ENCODE results near the gene FGFRL1. TPM values are rescaled to one million over a fixed set of nuclear protein-coding genes. Genes with fewer than 3 reads are reported as not detected.

Gene FGFRL1
- total RNA-seq, 2 donors from 2014 or later: 15.9 to 18.6 TPM

DNA sequence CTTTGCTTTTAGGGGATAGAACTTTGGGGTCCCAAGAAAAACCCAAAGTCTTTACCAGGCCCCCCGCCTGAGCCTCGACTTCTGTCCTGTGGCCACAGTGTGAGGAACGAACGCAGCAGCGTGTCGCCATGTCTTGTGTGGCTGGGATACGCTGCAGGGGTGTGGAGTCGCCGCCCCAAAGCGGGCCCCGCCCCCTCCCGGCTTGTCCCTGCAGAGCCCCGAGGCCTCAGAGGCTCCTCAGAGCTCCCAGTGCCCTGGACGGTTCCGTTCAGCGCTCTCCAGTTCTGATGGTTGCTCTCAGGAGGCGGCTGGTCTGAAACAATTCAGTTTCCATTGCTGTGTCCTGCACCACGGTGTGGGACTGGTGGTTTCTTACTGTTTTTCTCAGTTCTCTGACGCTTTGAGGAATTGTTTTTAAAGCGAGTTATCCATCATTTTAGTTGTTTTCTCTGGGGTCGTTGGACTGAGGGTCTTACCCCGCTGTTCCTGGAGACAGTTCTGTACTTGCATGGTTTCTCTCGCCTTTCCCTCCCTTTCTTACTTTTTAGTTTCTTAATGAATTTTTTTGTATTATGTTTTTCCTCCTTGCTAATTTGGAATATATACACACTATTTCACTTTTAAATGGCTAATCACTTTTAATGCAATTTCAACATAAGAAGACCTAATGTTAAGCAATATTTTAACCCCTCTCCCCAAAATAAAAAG is 26.1 kb upstream of the FGFRL1 start:
- Mint-ChIP-seq H3K27me3 (ENCODE audit: low read depth) (no peaks in the 10 kb centered on the region), H3K4me3 (peak overlapping the region; percentile 88 to 96), H3K27ac (no peak overlapping the region), H3K4me1 (ENCODE audit: low read depth) (peaks cover 29% of the 10 kb centered on the region), H3K9me3 (no peaks in the 10 kb centered on the region), H3K36me3 (ENCODE audit: insufficient read depth in 2 of 2) (no peaks in the 10 kb centered on the region)
- peak; percentile 83 to 84 for DNase-seq
- ATAC-seq (replicated peaks in 1 of 2): peak; percentile 66 to 68

DNA sequence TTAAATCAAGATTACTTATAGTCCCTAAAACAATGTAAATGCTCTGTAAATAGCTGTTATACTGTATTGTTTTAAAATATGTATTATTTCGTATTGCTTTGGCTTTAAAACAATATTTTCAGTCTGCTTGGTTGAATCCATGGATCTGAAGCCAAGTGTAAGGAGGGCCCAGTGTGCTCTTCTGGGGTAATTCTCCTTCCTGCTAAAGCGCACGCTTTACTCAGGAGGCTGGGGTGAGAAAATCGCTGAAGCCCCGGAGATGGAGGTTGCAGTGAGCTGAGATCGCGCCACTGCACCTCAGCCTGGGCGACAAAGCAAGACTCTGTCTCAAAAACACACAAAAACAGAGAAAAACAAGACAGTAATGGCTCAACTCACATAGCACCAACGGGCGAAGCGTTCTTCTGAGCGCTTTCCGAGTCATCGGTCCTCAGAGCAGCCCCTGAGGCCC is 25.0 kb upstream of the FGFRL1 start:
- DNase-seq: no peak
- ATAC-seq (replicated peaks in 1 of 2): peak; percentile 18 to 27
- Mint-ChIP-seq H3K9me3 (no peaks in the 10 kb centered on the region), H3K27me3 (ENCODE audit: low read depth) (no peaks in the 10 kb centered on the region), H3K36me3 (ENCODE audit: insufficient read depth in 2 of 2) (no peaks in the 10 kb centered on the region), H3K4me3 (peak overlapping the region; percentile 88 to 96), H3K27ac (peak overlapping the region; percentile 83), H3K4me1 (ENCODE audit: low read depth) (peaks cover 29% of the 10 kb centered on the region)

DNA sequence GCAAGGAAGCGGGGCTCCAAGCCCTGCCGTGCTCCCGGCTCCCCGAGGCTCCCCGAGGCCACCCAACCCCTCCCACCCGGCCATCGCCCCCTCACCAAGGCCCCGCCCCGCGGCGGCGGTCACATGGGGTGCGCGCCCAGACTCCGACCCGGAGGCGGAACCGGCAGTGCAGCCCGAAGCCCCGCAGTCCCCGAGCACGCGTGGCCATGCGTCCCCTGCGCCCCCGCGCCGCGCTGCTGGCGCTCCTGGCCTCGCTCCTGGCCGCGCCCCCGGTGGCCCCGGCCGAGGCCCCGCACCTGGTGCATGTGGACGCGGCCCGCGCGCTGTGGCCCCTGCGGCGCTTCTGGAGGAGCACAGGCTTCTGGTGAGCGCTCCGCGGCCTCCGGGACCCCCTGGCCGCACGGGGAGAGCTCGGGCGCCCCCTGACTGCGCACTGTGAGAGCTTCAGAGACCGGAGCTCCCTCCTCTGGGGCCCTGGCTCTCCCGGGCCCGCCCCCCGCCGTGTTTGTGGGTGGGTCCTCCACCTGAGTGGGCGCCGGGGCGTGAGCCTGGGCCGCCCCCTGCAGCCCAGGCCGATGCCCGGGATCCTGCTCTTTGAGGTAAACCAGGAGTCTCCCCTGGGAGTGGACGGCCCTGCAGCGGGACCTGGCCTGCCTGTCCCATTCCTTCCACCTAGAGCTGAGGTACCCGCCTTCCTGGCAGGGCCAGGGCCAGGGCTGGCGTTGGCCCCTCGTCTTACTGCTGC is 24.4 kb upstream of the FGFRL1 start, which contains the start of gene IDUA:
Gene IDUA (plus strand): TSS at position 166 of the 745 bp plus-strand sequence. CDS start 41 bp downstream, at position 207.
- ATAC-seq (replicated peaks in 1 of 2) (peak; percentile 89 to 90), DNase-seq (peak; percentile 88 to 90)
- Mint-ChIP-seq H3K36me3 (ENCODE audit: insufficient read depth in 2 of 2) (no peaks in the 10 kb centered on the region), H3K4me3 (peak within 1 kb of the TSS; percentile 89 to 96), H3K27ac (peak within 1 kb of the TSS; percentile 83), H3K27me3 (ENCODE audit: low read depth) (no peaks in the 10 kb centered on the region), H3K9me3 (no peaks in the 10 kb centered on the region), H3K4me1 (ENCODE audit: low read depth) (peaks cover 29% of the 10 kb centered on the region)

DNA sequence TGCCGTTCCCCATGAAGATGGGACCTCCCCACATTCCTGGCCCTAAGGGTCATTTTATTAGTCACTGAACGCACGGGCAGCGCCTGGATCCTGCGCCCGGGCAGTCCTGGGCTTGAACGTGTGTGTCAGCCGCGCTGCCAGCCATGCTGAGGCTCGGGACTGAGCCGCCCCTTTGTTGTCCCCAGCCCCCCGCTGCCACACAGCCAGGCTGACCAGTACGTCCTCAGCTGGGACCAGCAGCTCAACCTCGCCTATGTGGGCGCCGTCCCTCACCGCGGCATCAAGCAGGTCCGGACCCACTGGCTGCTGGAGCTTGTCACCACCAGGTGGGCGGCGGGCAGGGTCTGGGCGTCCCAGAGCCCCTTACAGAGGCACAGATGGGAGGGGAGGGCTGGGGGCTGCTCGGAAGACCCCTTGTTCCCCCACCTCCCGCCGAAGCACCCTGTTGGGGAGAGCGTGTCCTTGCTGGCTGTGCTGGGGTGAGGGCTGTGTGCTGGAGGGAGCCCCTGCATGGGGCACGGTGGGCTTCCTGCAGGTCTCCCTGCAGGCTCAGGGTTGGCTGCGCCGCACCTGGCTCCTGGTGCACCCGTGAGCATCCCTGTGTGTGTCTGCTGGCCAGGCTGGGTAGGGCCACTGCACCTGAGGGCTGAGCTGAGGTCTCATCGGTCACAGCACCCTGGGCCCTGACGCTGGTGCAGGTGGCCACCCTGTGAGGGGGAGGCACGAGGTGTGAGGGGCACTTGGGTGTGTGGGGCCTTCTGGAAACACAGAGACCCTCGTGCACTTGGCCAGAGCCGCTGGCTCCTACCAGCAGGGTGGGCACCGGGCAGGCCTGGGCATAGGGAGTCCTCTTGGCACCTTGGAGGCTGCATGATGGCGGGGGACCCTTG is 23.6 kb upstream of the FGFRL1 start:
- peaks cover 29% of the 10 kb centered on the region for H3K4me1 Mint-ChIP-seq (ENCODE audit: low read depth)
- H3K9me3 Mint-ChIP-seq: no peaks in the 10 kb centered on the region
- no peaks in the 10 kb centered on the region for H3K36me3 Mint-ChIP-seq (ENCODE audit: insufficient read depth in 2 of 2)
- no peak for DNase-seq
- no peak for ATAC-seq (replicated peaks in 1 of 2)
- peak overlapping the region; percentile 89 to 90 for H3K4me3 Mint-ChIP-seq
- no peak overlapping the region for H3K27ac Mint-ChIP-seq
- H3K27me3 Mint-ChIP-seq (ENCODE audit: low read depth): no peaks in the 10 kb centered on the region

DNA sequence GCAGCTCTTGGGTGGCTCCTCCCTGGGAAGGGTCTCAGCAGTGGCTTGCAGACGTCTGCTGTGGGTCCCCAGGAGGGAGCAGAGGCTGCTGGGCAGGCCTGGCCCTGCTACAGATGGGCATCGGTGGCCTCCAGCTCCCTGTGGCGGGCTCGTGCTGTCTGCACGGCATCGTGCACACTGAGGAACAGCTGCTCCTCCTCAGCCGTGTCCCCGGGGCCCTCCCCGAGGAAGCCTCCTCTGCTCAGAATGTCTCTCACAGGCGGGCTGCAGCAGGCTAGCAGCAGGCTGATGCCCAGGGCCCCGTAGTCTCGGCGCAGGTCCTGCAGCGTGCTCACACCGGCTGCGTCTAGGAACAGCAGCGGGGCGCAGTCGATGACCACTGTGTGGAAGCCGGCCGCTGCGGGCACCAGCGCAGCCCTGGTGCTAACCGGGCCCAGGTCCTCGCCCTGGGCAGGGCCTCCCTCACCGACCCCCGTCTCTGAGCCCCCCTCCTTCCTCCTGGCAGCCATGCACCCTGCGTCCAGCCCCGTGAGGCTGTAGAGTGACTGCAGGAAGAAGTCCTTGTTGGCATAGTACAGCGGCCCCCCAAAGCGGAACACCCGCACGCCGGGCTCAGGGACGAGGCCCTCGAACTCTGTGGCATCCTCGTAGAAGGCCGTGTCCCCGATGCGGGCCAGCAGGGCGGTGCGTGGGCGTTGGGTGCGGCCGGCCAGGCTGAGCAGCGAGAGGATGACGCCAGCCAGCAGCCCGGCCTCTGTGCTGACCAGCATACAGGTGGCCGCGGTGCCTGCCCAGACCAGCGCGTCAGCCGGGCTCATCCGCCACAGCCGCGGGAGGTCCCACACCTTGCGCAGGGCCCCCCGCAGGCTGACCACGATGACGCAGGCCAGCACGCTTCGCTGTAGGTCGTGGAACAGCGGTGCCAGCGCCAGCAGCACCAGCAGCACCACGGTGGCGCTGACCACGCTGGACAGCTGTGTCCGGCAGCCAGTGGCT is 22.4 kb upstream of the FGFRL1 start:
- peaks cover 29% of the 10 kb centered on the region for H3K4me1 Mint-ChIP-seq (ENCODE audit: low read depth)
- no peak overlapping the region for H3K4me3 Mint-ChIP-seq
- no peaks in the 10 kb centered on the region for H3K27me3 Mint-ChIP-seq (ENCODE audit: low read depth)
- ATAC-seq (replicated peaks in 1 of 2): no peak
- no peaks in the 10 kb centered on the region for H3K36me3 Mint-ChIP-seq (ENCODE audit: insufficient read depth in 2 of 2)
- H3K9me3 Mint-ChIP-seq: no peaks in the 10 kb centered on the region
- H3K27ac Mint-ChIP-seq: no peak overlapping the region
- DNase-seq: no peak

GRCh38 chr4:989722-990471 is 21.5 kb upstream of the FGFRL1 start:
- H3K36me3 Mint-ChIP-seq (ENCODE audit: insufficient read depth in 2 of 2): no peaks in the 10 kb centered on the region
- H3K4me3 Mint-ChIP-seq: no peak overlapping the region
- H3K9me3 Mint-ChIP-seq: no peaks in the 10 kb centered on the region
- H3K27ac Mint-ChIP-seq: no peak overlapping the region
- H3K27me3 Mint-ChIP-seq (ENCODE audit: low read depth): no peaks in the 10 kb centered on the region
- DNase-seq (no peak), ATAC-seq (replicated peaks in 1 of 2) (no peak)
- peaks cover 21% of the 10 kb centered on the region for H3K4me1 Mint-ChIP-seq (ENCODE audit: low read depth)

DNA sequence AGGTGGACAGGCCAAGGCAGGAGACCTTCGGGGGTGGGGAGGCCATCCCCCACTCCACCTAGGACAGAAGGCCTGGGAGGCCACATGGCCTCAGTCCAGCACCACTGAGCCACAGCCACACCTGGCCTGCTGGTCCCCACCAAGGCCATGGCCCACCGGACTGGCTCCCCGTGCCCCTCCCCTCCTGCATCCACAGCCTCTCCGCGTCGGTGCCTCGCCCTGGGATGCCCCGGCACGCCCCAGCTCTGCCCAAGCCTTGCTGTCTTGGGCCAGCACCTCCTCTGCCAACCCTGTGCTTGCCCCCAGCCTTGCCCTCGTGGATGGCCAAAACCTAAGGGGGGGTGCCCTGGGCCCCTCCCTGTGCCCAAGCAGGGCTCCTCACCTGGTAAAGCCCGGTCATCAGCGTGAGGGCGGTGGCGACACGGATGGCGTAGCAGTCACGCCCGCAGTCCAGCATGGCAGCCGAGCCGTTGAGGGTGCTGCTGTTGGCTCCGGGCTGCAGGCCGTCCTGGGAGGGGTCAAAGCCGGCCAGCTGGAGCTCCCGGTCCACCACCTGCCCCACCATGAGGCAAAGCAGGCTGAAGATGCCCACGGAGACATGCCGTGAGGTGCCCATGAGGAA is 20.6 kb upstream of the FGFRL1 start:
- DNase-seq (no peak), ATAC-seq (replicated peaks in 1 of 2) (no peak)
- peaks cover 13% of the 10 kb centered on the region for H3K4me1 Mint-ChIP-seq (ENCODE audit: low read depth)
- H3K36me3 Mint-ChIP-seq (ENCODE audit: insufficient read depth in 2 of 2): no peaks in the 10 kb centered on the region
- H3K9me3 Mint-ChIP-seq: no peaks in the 10 kb centered on the region
- no peak overlapping the region for H3K27ac Mint-ChIP-seq
- H3K4me3 Mint-ChIP-seq: no peak overlapping the region
- no peaks in the 10 kb centered on the region for H3K27me3 Mint-ChIP-seq (ENCODE audit: low read depth)

DNA sequence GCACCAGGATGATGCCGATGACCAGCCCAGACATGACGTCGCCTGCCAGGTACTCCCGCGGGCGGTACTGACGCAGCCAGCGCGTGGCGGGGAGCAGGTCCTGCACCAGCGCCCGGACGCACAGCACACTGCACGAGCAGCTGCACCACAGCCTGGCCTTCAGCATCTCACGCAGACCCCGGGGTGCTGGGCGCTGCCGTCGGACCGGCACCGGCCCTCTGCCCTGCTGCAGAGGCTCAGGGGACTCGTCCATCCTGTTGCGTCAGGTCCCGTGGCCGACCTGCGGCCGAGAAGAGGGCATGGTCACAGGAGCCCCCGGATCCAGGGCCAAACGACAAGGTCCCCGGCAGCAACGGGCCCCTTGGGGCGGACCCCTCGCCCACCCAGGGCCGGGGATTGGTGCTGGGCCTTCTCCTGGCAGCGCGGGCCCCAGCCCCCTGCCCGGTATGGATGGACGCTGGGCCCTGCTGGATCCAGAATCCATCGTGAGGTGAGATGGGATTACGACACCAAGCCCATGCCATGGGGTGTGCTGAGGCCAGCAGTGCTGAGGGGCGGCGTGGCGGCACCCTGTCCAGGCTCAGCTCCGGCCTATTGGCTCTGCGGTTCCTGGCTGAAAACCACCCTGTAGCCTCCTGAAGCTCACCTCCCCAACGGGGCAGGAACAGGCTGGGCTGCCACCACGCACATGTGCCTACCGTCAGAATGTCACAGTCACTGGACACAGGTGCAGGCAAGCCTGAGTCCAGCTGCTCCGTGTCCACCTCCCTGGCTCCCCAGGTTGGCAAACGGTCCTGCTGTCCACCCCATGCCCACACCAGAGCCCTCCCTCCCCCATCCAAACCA is 19.8 kb upstream of the FGFRL1 start:
- no peaks in the 10 kb centered on the region for H3K36me3 Mint-ChIP-seq (ENCODE audit: insufficient read depth in 2 of 2)
- H3K27me3 Mint-ChIP-seq (ENCODE audit: low read depth): peaks cover under 1% of the 10 kb centered on the region
- H3K9me3 Mint-ChIP-seq: no peaks in the 10 kb centered on the region
- H3K27ac Mint-ChIP-seq: no peak overlapping the region
- DNase-seq (no peak), ATAC-seq (replicated peaks in 1 of 2) (no peak)
- no peak overlapping the region for H3K4me3 Mint-ChIP-seq
- peaks cover 5% of the 10 kb centered on the region for H3K4me1 Mint-ChIP-seq (ENCODE audit: low read depth)

DNA sequence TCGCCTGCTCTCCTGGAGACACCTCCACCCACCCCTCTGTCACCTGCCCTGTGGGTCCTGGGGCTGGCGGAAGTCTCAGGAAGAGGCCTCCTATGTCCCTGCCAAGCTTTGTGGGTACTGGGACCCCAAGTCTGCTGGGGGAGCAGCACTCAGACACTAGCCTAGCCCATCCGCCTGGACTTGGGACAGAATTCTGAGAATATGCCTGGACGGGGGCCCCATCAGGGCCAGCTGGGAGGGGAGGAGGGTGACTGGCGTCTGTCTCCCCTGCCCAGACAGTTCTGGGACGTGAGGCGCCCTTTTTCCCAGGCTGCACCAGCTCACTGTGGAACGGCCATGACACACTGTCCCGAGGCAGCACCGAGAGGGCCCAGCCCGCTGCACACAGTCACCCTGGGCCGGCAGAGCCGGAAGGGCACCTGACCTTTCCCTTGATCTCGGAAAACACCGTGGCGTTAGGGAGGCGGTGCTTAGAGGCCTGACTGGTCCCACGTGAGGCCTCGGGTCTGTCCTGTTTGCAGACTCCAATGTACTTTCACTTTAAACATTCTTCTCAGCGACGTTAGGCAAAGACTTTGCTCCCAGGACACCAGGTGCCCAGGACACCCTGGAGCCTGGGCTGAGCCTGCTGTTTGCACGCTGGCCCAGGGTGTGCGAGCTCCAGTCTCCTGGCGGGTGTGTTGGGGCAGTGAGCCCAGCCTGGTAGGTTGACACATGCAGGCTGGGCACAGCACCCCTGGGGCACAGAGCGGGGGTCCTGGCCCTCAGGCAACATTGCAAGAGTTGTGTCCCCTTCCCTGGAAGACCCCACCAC is 18.9 kb upstream of the FGFRL1 start:
- Mint-ChIP-seq H3K4me3 (no peak overlapping the region), H3K9me3 (no peaks in the 10 kb centered on the region), H3K36me3 (ENCODE audit: insufficient read depth in 2 of 2) (no peaks in the 10 kb centered on the region), H3K4me1 (ENCODE audit: low read depth) (peaks cover 2% of the 10 kb centered on the region), H3K27me3 (ENCODE audit: low read depth) (peaks cover 5% of the 10 kb centered on the region), H3K27ac (no peak overlapping the region)
- DNase-seq: no peak
- no peak for ATAC-seq (replicated peaks in 1 of 2)

Data from activated T-cell treated with anti-CD3 and anti-CD28 coated beads, Interleukin-2, amount 50 U/mL, for 72 hours (primary cell).